GM12874 (cell line): ENCODE data around the gene AKAP13.
A peak's percentile ranks its signal among the peaks of the same experiment; 100 is the strongest.

Source experiments
- TF ChIP-seq, protein P1 (sequence below): IDR thresholded peaks from 2 replicates; pipeline ENCODE4 v1.5.1; 2011; ENCODE audit warnings: low read depth, mild to moderate bottlenecking, control low read depth, low read length, moderate library complexity; ENCODE audit not compliant: insufficient read depth

Gene AKAP13

DNA sequence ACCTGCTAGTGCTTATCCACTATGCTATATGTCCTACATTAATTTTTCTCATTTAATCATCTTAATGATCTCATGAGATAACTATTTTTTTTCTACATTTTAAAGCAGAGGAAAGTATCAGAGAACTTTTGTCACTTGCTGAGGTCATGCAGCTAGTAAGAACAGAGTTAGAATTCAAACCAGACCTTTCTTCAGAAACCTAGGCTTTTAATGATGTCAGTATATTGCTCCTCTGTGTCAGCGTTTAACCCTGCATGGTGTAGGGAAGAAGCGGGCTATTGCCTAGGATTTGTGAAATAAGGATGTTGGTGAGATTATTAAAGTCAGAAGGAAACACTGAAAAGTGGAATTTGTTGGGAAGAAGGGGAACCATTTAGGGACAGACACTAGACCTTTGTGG, 121.2 kb downstream of the AKAP13 start:
- TF ChIP-seq, protein P1, sequence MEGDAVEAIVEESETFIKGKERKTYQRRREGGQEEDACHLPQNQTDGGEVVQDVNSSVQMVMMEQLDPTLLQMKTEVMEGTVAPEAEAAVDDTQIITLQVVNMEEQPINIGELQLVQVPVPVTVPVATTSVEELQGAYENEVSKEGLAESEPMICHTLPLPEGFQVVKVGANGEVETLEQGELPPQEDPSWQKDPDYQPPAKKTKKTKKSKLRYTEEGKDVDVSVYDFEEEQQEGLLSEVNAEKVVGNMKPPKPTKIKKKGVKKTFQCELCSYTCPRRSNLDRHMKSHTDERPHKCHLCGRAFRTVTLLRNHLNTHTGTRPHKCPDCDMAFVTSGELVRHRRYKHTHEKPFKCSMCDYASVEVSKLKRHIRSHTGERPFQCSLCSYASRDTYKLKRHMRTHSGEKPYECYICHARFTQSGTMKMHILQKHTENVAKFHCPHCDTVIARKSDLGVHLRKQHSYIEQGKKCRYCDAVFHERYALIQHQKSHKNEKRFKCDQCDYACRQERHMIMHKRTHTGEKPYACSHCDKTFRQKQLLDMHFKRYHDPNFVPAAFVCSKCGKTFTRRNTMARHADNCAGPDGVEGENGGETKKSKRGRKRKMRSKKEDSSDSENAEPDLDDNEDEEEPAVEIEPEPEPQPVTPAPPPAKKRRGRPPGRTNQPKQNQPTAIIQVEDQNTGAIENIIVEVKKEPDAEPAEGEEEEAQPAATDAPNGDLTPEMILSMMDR, result no peak

DNA sequence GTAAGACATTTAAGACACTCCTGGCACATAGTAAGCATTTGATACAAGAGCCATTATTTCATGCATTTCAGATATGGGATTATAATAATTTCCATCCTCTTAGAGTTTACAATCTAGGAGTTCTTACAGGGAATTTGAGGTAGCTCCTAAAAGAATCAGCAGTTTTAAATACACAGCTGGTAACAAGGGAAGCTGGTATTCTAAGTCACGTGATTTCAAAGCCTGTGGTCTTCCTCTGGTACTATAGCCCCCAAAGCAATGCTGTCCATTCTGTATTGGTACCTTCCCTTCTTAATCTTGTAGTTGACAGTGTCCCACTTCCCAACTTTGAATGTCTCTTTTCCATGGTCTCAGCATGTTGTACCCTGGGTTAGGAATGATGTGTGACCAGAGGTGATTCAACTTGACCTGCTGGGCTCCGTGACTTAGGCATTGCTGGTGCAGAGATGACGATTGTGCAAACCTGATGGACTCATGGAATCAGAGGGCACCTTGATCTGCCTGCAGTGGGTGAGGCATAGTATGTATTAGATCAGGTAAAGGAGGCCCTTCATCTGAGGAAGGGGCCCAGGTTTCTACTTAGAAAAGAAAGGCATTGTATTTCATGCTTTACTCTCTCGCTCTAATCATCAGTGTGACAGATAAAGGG, 122.9 kb downstream of the AKAP13 start:
- TF ChIP-seq, protein P1, result no peak

DNA sequence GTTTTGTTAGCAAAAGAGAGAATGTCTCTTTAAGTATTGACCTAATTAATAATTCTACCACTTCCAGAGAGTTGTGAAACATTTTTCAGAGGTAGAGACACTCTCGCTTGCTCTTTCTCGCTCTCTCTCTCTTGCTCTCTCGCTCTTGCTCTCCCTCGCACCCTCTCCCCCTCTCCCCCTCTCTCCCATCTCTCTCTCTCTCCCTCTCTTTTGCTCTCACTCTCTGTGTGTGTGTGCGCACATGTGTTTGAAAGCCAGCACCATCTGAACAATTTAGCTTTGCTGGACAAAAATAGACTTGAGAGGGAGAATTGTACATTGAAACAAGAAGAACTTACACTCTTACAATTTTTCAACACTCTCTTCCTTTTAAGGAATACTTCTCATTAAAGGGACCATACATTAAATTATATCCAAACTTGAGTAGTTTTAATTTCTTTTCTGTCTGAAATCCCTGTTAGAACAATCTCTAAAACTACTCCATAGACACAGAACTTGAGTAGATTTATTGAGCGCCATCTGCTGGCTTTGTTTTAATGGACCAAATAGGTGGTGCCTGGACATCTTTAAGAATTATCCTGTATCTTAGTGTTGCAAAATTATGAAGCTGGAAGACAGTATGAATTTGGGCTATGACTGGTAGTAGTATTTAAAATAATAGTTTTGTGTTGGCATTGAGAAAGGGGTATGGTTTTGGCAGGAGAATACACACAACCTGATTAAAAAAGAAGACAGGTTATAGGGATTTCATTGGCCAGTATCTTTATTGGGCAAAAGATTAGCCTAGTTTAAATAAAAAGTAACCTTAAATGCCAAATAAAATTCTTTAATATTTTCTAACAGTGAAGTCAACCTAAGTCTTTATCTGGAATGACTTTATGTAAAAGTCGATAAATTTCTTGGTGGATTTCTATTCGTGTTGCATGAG, 124.6 kb downstream of the AKAP13 start:
- TF ChIP-seq, protein P1, result peak; percentile 31; the same call in 1 of the 2 replicates

DNA sequence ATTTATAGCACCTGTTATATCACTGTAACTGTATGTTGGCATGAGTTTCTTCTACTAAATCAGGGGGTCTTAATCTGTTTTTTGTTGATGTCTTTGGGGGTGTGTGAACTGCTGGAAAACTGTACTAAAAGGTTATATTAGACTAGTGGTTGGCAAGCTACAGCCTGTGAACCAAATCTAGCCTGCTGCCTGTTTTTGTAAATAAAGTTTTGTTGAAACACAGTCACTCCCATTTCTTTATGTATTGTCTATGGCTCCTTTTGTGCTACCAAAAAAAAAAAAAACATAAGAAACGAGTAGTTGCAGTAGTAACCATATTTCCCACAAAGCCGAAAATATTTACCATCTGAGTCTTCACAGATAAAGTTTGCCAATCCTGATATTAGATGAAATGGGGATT, 126.7 kb downstream of the AKAP13 start:
- TF ChIP-seq, protein P1, result no peak

DNA sequence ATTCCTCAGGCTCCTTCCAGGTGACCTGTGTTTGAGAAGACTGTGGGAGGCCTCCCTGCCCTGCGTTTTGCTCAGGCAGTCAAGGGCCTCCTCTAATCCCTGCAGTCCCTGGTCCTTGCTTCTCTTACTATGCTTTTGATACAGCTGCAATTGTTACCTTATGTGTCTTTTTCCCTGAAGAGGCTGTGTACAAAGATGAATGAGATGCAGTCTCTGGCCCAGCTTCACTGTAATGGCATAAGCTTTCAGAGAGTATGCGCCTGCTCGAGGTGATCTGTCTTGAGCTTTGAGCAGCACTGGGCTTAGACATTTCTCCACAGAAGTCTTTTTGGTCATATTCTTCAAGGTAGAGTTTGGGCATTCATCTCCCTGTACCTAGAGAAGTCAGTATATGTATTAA, 129.6 kb downstream of the AKAP13 start:
- TF ChIP-seq, protein P1, result no peak

DNA sequence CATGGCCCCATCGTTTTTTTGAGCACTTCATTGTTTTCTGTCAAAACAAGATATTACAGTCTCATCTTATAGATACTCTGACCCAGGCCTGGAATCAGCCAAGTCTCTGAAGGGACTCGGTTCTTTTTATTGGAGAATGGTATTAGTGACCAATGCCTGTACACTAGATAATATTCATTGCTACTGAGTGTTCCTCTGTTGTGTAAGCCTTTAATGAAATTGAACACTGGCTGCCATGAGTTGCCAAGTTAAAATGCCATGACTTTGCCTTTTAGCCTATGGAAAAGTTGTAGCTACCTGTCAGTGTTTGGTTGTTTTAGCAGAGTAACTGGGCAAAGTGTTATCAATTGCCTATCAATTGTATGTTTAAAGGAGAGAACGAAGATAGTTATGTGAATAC, 134.0 kb downstream of the AKAP13 start:
- TF ChIP-seq, protein P1, result no peak

DNA sequence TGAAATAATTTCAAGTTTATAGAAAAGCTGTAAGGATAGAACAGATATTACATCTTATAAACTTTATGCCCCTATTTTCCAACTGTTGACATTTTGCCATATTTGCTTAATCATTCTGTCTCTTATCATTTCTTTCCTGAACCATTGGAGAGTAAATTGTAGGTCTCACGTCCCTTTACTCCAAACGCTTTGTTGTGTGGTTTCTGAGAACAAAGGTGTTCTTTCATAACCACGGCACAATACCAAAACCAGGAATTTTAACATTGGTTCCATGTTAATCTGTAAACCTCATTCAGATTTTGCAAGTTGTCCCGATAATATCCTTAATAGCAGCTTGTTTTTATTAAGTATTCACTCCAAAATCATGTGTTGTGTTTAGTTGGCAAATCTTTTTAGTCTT, 134.8 kb downstream of the AKAP13 start:
- TF ChIP-seq, protein P1, result no peak
